ENCODE results near the gene ZMYM5.
"Not testable (repeated sequence)": the region's sequence is repeated elsewhere in the genome, so short reads cannot be mapped to it uniquely, and the experiment has no call there.

GRCh38 chr13:19815842-19816241, 47.6 kb downstream of the ZMYM5 start:
- TF ChIP-seq CTCF, EP300 (IDR thresholded peaks at IDR 0.05): not testable (repeated sequence)
